Measurements from ENCODE around the gene SPCS2. TPM values are rescaled to one million over a fixed set of nuclear protein-coding genes. Genes with fewer than 3 reads are reported as not detected.

The SPCS2 gene
- total and polyA plus RNA-seq, 9 donors = 39.8 to 193 (median 125) TPM

DNA sequence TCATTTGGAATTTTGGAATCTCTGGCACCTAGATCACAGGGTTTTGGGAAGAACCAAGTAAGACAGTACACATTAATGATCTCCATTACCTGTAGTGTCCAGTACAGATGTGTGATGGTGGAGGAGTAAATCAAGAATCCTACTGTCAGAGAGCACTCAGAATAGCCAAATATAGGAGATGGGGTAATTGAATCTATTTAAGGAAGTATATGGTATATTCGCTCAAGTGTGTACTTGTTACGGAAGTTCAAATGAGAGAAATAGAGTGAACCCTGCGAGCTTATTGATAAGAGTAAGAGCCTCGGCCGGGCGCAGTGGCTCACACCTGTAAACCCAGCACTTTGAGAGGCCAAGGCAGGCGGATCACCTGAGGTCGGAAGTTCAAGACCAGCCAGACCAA lies 2.2 kb downstream of the SPCS2 start:
- intact Hi-C loops (cut with DNase I) = no loop called here
- no peaks in the 10 kb centered on the region for H3K9me3 ChIP-seq
- no peak for TF ChIP-seq EP300 (IDR thresholded peaks at IDR 0.05)
- TF ChIP-seq, protein P1, sequence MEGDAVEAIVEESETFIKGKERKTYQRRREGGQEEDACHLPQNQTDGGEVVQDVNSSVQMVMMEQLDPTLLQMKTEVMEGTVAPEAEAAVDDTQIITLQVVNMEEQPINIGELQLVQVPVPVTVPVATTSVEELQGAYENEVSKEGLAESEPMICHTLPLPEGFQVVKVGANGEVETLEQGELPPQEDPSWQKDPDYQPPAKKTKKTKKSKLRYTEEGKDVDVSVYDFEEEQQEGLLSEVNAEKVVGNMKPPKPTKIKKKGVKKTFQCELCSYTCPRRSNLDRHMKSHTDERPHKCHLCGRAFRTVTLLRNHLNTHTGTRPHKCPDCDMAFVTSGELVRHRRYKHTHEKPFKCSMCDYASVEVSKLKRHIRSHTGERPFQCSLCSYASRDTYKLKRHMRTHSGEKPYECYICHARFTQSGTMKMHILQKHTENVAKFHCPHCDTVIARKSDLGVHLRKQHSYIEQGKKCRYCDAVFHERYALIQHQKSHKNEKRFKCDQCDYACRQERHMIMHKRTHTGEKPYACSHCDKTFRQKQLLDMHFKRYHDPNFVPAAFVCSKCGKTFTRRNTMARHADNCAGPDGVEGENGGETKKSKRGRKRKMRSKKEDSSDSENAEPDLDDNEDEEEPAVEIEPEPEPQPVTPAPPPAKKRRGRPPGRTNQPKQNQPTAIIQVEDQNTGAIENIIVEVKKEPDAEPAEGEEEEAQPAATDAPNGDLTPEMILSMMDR (IDR thresholded peaks at IDR 0.05) = no peak
- no peak for TF ChIP-seq POLR2A (IDR thresholded peaks at IDR 0.05)
- H3K27me3 ChIP-seq = no peaks in the 10 kb centered on the region
- no peaks in the 10 kb centered on the region for H3K36me3 ChIP-seq
- WGBS, 3 donors = 87 to 95% (median 89%) methylated on average over 8 of the region's 8 CpGs
- no peak overlapping the region for H3K27ac ChIP-seq
- H3K4me1 ChIP-seq (ENCODE audit: insufficient read depth) = peaks cover 5% of the 10 kb centered on the region
- DNase-seq = no peak
- no peak overlapping the region for H3K4me3 ChIP-seq

DNA sequence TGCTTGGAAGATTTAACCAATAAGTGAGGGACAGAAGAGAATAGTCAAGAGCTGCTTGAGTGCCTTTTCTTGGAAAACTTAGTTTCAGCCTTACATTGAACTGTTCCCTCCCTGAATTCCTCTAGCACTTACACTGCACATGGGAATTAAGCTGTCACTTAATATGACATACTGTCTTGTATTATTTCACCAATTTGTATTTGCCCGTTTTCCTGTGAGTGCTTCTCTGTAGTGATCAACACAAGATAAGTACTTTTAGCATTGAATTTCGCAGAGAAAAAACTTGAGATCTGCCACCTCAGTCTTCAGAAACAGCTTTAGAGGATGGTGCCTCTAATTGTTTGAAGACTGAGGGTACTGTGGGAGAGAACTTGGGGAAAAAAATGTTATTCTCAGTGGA lies 3.7 kb downstream of the SPCS2 start:
- TF ChIP-seq EP300 (IDR thresholded peaks at IDR 0.05) (no peak), POLR2A (IDR thresholded peaks at IDR 0.05) (no peak)
- TF ChIP-seq, protein P1 (IDR thresholded peaks at IDR 0.05) = no peak
- WGBS, 3 donors = 62 to 74% (median 73%) methylated on average over 2 of the region's 2 CpGs
- Histone ChIP-seq H3K27ac (no peak overlapping the region), H3K27me3 (no peaks in the 10 kb centered on the region), H3K4me1 (ENCODE audit: insufficient read depth) (peaks cover 6% of the 10 kb centered on the region), H3K4me3 (no peak overlapping the region), H3K36me3 (no peaks in the 10 kb centered on the region), H3K9me3 (no peaks in the 10 kb centered on the region)
- no peak for DNase-seq
- intact Hi-C loops (cut with DNase I) = no loop called here

DNA sequence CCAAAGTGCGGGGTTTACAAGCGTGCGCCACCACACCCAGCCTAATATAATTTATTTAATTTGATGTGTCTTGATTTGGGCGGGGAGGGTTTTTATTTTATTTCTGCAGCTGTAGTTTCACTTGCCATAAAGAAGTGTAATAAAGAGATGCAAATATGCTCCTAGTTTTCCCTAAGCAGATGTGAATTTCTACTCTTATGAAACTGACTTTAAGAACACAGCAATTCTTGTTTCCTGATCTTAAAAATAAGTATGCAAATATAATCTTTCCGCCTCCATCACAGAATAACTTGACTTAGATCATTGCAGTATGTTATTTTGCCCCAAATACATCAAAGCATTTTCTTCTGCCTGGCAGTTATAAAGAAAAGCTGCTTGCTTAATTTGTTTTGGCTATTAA lies 4.4 kb downstream of the SPCS2 start:
- Histone ChIP-seq H3K4me1 (ENCODE audit: insufficient read depth) (peaks cover 6% of the 10 kb centered on the region), H3K27ac (no peak overlapping the region), H3K9me3 (no peaks in the 10 kb centered on the region), H3K27me3 (no peaks in the 10 kb centered on the region), H3K4me3 (no peak overlapping the region), H3K36me3 (no peaks in the 10 kb centered on the region)
- WGBS, 3 donors = 89 to 95% (median 95%) methylated on average over 5 of the region's 5 CpGs
- no peak for DNase-seq
- no peak for TF ChIP-seq POLR2A (IDR thresholded peaks at IDR 0.05)
- TF ChIP-seq, protein P1 (IDR thresholded peaks at IDR 0.05) = no peak
- no peak for TF ChIP-seq EP300 (IDR thresholded peaks at IDR 0.05)
- intact Hi-C loops (cut with DNase I) = no loop called here

DNA sequence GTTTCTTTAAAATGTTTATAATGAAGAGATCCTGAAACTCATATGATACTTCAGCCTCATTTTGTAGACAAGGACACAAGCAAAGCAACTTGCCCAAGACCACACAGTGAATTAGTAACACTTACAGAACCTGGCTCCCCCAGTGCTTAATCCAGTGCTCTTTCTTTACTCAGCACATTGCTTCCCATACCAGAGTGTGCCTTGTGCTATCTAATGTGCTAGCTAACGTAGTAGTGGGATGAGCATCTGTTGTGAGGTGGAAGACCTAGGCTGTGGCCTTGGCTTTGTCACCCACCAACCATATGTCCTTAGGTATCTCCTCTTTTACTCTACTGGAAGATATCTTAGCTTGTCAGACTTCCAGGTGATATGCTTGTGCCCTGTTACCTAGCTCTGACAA lies 5.1 kb downstream of the SPCS2 start:
- 87 to 92% (median 90%) methylated on average over 1 of the region's 1 CpG for WGBS, 3 donors
- TF ChIP-seq EP300 (IDR thresholded peaks at IDR 0.05) (no peak), POLR2A (IDR thresholded peaks at IDR 0.05) (no peak)
- TF ChIP-seq, protein P1 (IDR thresholded peaks at IDR 0.05) = no peak

More for the DNA sequence above, 5.1 kb downstream of the SPCS2 start:
- Histone ChIP-seq H3K9me3 (no peaks in the 10 kb centered on the region), H3K4me3 (no peak overlapping the region), H3K27ac (no peak overlapping the region), H3K27me3 (no peaks in the 10 kb centered on the region), H3K36me3 (no peaks in the 10 kb centered on the region), H3K4me1 (ENCODE audit: insufficient read depth) (peaks cover 6% of the 10 kb centered on the region)
- intact Hi-C loops (cut with DNase I) = no loop called here
- DNase-seq = no peak

Measured in ovary (tissue), 9 donors.